Natural killer cell (primary cell): ENCODE results near the gene ENAH. TPM values are rescaled to one million over a fixed set of nuclear protein-coding genes. Genes with fewer than 3 reads are reported as not detected.

Experiments
- ATAC-seq, 3 donors: fragments of 150-1000 bp in 2 of 3; fragments of 200-7000 bp in 1 of 3; cut with Tn5 transposase; 1 replicate in 1 of 3; 2 replicates in 2 of 3; pipeline ENCODE4 v1.10.0; 2021; ENCODE audit warnings: mild to moderate bottlenecking in 2 of 3, moderate library complexity in 2 of 3
- DNase-seq, 2 donors: peaks; one replicate each; pipeline versions ENCODE4 v3.0.0 to v3.0.0-alpha.2; 2013 to 2021; ENCODE audit warnings: mixed read lengths in 1 of 2
- H3K27ac ChIP-seq: one replicate; pipeline ENCODE4 v1.5.1; 2013; ENCODE audit warnings: mild to moderate bottlenecking, low read length
- H3K27me3 ChIP-seq: one replicate; pipeline ENCODE4 v1.6.1; 2013; ENCODE audit warnings: low read length; ENCODE audit not compliant: control insufficient read depth, insufficient read depth
- H3K36me3 ChIP-seq: one replicate; pipeline ENCODE4 v1.6.1; 2013; ENCODE audit warnings: low read length; ENCODE audit not compliant: control insufficient read depth, insufficient read depth
- H3K4me1 ChIP-seq: one replicate; pipeline ENCODE4 v1.6.1; 2013; ENCODE audit warnings: low read length; ENCODE audit not compliant: control insufficient read depth, insufficient read depth
- H3K4me3 ChIP-seq: one replicate; pipeline ENCODE4 v1.5.1; 2013; ENCODE audit warnings: low read length
- H3K9me3 ChIP-seq: one replicate; pipeline ENCODE4 v1.6.1; 2013; ENCODE audit warnings: low read length; ENCODE audit not compliant: control insufficient read depth, insufficient read depth
- H3K27ac Mint-ChIP-seq, 2 donors: one replicate each; pipeline ENCODE4 v1.8.0; 2022; ENCODE audit warnings: mild to moderate bottlenecking in 2 of 2, mixed read lengths in 2 of 2, moderate library complexity in 1 of 2
- H3K27me3 Mint-ChIP-seq, 2 donors: one replicate each; pipeline ENCODE4 v1.8.0; 2022; ENCODE audit warnings: low read depth in 2 of 2, mixed read lengths in 2 of 2
- H3K36me3 Mint-ChIP-seq: one replicate; pipeline ENCODE4 v1.8.0; 2022; ENCODE audit warnings: mixed read lengths
- H3K4me1 Mint-ChIP-seq, 2 donors: one replicate each; pipeline ENCODE4 v1.8.0; 2022; ENCODE audit warnings: mixed read lengths in 2 of 2
- H3K4me3 Mint-ChIP-seq: one replicate; pipeline ENCODE4 v1.8.0; 2022; ENCODE audit warnings: mild to moderate bottlenecking, moderate library complexity, mixed read lengths
- H3K9me3 Mint-ChIP-seq, 2 donors: one replicate each; pipeline ENCODE4 v1.8.0; 2022; ENCODE audit warnings: mixed read lengths in 2 of 2
- CTCF ChIP-seq: fragments of 200-600 bp; IDR thresholded peaks from one replicate; pipeline ENCODE4 v1.8.0; 2022; ENCODE audit warnings: antibody characterized with exemption
- WGBS: methylation state at CpG from one replicate; pipeline ENCODE4 v1.1.7; 2013; ENCODE audit warnings: missing lambda C conversion rate; ENCODE audit not compliant: insufficient coverage; 5-methylcytosine and 5-hydroxymethylcytosine counted together
- intact Hi-C: fragments of 100-400 bp; cut with micrococcal nuclease; formaldehyde crosslinking; loops from one replicate; pipeline ENCODE4 v1.14.2; 2022
- total RNA-seq, 4 donors: library from RNA; stranded (reverse); fragments of 120-200 nt in 1 of 4; gene quantifications; one replicate each; pipeline versions ENCODE4 v1.2.3 to v1.2.4, GENCODE V29; 2013 to 2022

The ENAH gene
- total RNA-seq, 3 donors from 2014 or later (not counting 1 experiment from before 2014, with no cell fraction given): not detected

GRCh38 chr1:225601902-225602589, 50.9 kb downstream of the ENAH start:
- Mint-ChIP-seq H3K27me3 (peaks cover 0 to 9% of the 10 kb centered on the region in 2 donors), H3K36me3 (no peaks in the 10 kb centered on the region), H3K27ac (no peak overlapping the region), H3K4me3 (no peak overlapping the region), H3K9me3 (no peaks in the 10 kb centered on the region), H3K4me1 (no peaks in the 10 kb centered on the region)
- Histone ChIP-seq H3K4me1 (no peaks in the 10 kb centered on the region), H3K9me3 (no peaks in the 10 kb centered on the region), H3K27ac (no peak overlapping the region), H3K36me3 (no peaks in the 10 kb centered on the region), H3K27me3 (peaks cover 2% of the 10 kb centered on the region), H3K4me3 (no peak overlapping the region)
- intact Hi-C loops: no loop called here
- ATAC-seq: no peak
- TF ChIP-seq CTCF: no peak
- no peak for DNase-seq
- no CpG with 5 or more reads among the region's 3 CpGs for WGBS

GRCh38 chr1:225598847-225599246, 54.1 kb downstream of the ENAH start:
- WGBS: 100% methylated on average over 1 of the region's 2 CpGs
- ATAC-seq (no peak), DNase-seq (no peak)
- no peaks in the 10 kb centered on the region for H3K36me3 Mint-ChIP-seq
- no peak overlapping the region for H3K27ac Mint-ChIP-seq
- no peaks in the 10 kb centered on the region for H3K4me1 ChIP-seq
- no peaks in the 10 kb centered on the region for H3K36me3 ChIP-seq
- H3K27me3 Mint-ChIP-seq: peaks cover 11 to 14% of the 10 kb centered on the region in 2 donors
- no peak overlapping the region for H3K4me3 ChIP-seq
- H3K27me3 ChIP-seq: peaks cover 2% of the 10 kb centered on the region
- H3K9me3 ChIP-seq: no peaks in the 10 kb centered on the region
- intact Hi-C loops: no loop called here
- no peak overlapping the region for H3K27ac ChIP-seq
- no peak overlapping the region for H3K4me3 Mint-ChIP-seq
- no peak for TF ChIP-seq CTCF
- H3K4me1 Mint-ChIP-seq: no peaks in the 10 kb centered on the region
- H3K9me3 Mint-ChIP-seq: no peaks in the 10 kb centered on the region

- no peak for TF ChIP-seq CTCF
- intact Hi-C loops: no loop called here
- Mint-ChIP-seq H3K27me3 (peaks cover 11 to 17% of the 10 kb centered on the region in 2 donors), H3K27ac (no peak overlapping the region), H3K4me3 (no peak overlapping the region), H3K36me3 (no peaks in the 10 kb centered on the region), H3K9me3 (no peaks in the 10 kb centered on the region), H3K4me1 (no peaks in the 10 kb centered on the region)
- no peak for ATAC-seq
- Histone ChIP-seq H3K27me3 (peaks cover 2% of the 10 kb centered on the region), H3K36me3 (no peaks in the 10 kb centered on the region), H3K9me3 (no peaks in the 10 kb centered on the region), H3K4me1 (no peaks in the 10 kb centered on the region), H3K4me3 (no peak overlapping the region), H3K27ac (no peak overlapping the region)
- no peak for DNase-seq
- WGBS: 100% methylated on average over 1 of the region's 2 CpGs
These were observed 54.9 kb downstream of the ENAH start for GRCh38 chr1:225597926-225598575.
